ENCODE data around the gene EXOC6B. TPM values are rescaled to one million over a fixed set of nuclear protein-coding genes. Genes with fewer than 3 reads are reported as not detected.

The EXOC6B gene
- total RNA-seq, 1 experiment from 2014 or later, result 26.5 TPM

- DNase-seq (ENCODE audit: low read depth in 1 of 2, low spot score in 2 of 2), result peak in 1 of 2 experiments; percentile 20
- H3K4me3 ChIP-seq, result no peak overlapping the region
- H3K27me3 ChIP-seq (replicated peaks), result no peaks in the 10 kb centered on the region
- H3K4me1 ChIP-seq (replicated peaks), result peaks cover 13% of the 10 kb centered on the region
- H3K27ac ChIP-seq, result peak overlapping the region; percentile 32
- no peaks in the 10 kb centered on the region for H3K36me3 ChIP-seq
- no peaks in the 10 kb centered on the region for H3K9me3 ChIP-seq (replicated peaks)
Observed at GRCh38 chr2:72794572-72794971, 31.3 kb downstream of the EXOC6B start.

GRCh38 chr2:72793798-72794440 lies 31.9 kb downstream of the EXOC6B start:
- Histone ChIP-seq H3K4me3 (no peak overlapping the region), H3K9me3 (replicated peaks) (no peaks in the 10 kb centered on the region), H3K27ac (peak overlapping the region; percentile 32), H3K27me3 (replicated peaks) (no peaks in the 10 kb centered on the region), H3K4me1 (replicated peaks) (peaks cover 16% of the 10 kb centered on the region), H3K36me3 (no peaks in the 10 kb centered on the region)
- DNase-seq (ENCODE audit: low read depth in 1 of 2, low spot score in 2 of 2), result peak in 1 of 2 experiments; percentile 4

GRCh38 chr2:72789241-72789640 lies 36.6 kb downstream of the EXOC6B start:
- no peaks in the 10 kb centered on the region for H3K27me3 ChIP-seq (replicated peaks)
- no peak for DNase-seq (ENCODE audit: low read depth in 1 of 2, low spot score in 2 of 2)
- H3K9me3 ChIP-seq (replicated peaks), result no peaks in the 10 kb centered on the region
- no peak overlapping the region for H3K27ac ChIP-seq
- no peaks in the 10 kb centered on the region for H3K36me3 ChIP-seq
- peaks cover 8% of the 10 kb centered on the region for H3K4me1 ChIP-seq (replicated peaks)
- no peak overlapping the region for H3K4me3 ChIP-seq

- H3K27ac ChIP-seq, result no peak overlapping the region
- DNase-seq (ENCODE audit: low read depth in 1 of 2, low spot score in 2 of 2), result no peak
Observed at GRCh38 chr2:72788756-72789155, 37.1 kb downstream of the EXOC6B start.

GRCh38 chr2:72785517-72785916 lies 40.3 kb downstream of the EXOC6B start:
- H3K4me1 ChIP-seq (replicated peaks), result peaks cover 5% of the 10 kb centered on the region
- no peaks in the 10 kb centered on the region for H3K9me3 ChIP-seq (replicated peaks)
- no peak for DNase-seq (ENCODE audit: low read depth in 1 of 2, low spot score in 2 of 2)
- no peak overlapping the region for H3K4me3 ChIP-seq
- H3K36me3 ChIP-seq, result no peaks in the 10 kb centered on the region
- no peak overlapping the region for H3K27ac ChIP-seq
- H3K27me3 ChIP-seq (replicated peaks), result no peaks in the 10 kb centered on the region

More at GRCh38 chr2:72788756-72789155, 37.1 kb downstream of the EXOC6B start:
- Histone ChIP-seq H3K4me3 (no peak overlapping the region), H3K27me3 (replicated peaks) (no peaks in the 10 kb centered on the region), H3K36me3 (no peaks in the 10 kb centered on the region), H3K9me3 (replicated peaks) (no peaks in the 10 kb centered on the region), H3K4me1 (replicated peaks) (peaks cover 5% of the 10 kb centered on the region)

- no peak overlapping the region for H3K27ac ChIP-seq
- H3K9me3 ChIP-seq (replicated peaks), result no peaks in the 10 kb centered on the region
- H3K27me3 ChIP-seq (replicated peaks), result no peaks in the 10 kb centered on the region
- no peak overlapping the region for H3K4me3 ChIP-seq
- no peaks in the 10 kb centered on the region for H3K36me3 ChIP-seq
- DNase-seq (ENCODE audit: low read depth in 1 of 2, low spot score in 2 of 2), result no peak
- H3K4me1 ChIP-seq (replicated peaks), result peaks cover 11% of the 10 kb centered on the region; the same call in 1 of the 2 replicates
Observed at GRCh38 chr2:72782520-72782919, 43.3 kb downstream of the EXOC6B start.

GRCh38 chr2:72781480-72781879 lies 44.4 kb downstream of the EXOC6B start:
- H3K9me3 ChIP-seq (replicated peaks), result no peaks in the 10 kb centered on the region
- peaks cover 11% of the 10 kb centered on the region; the same call in 1 of the 2 replicates for H3K4me1 ChIP-seq (replicated peaks)
- no peak for DNase-seq (ENCODE audit: low read depth in 1 of 2, low spot score in 2 of 2)

GRCh38 chr2:72780477-72780876 lies 45.4 kb downstream of the EXOC6B start:
- DNase-seq (ENCODE audit: low read depth in 1 of 2, low spot score in 2 of 2), result no peak
- Histone ChIP-seq H3K36me3 (no peaks in the 10 kb centered on the region), H3K27me3 (replicated peaks) (no peaks in the 10 kb centered on the region), H3K9me3 (replicated peaks) (no peaks in the 10 kb centered on the region), H3K4me3 (no peak overlapping the region), H3K27ac (no peak overlapping the region), H3K4me1 (replicated peaks) (peaks cover 11% of the 10 kb centered on the region; the same call in 1 of the 2 replicates)

More at GRCh38 chr2:72781480-72781879, 44.4 kb downstream of the EXOC6B start:
- Histone ChIP-seq H3K27ac (no peak overlapping the region), H3K27me3 (replicated peaks) (no peaks in the 10 kb centered on the region), H3K4me3 (no peak overlapping the region), H3K36me3 (no peaks in the 10 kb centered on the region)

GRCh38 chr2:72779495-72779894 lies 46.3 kb downstream of the EXOC6B start:
- Histone ChIP-seq H3K4me3 (no peak overlapping the region), H3K27me3 (replicated peaks) (no peaks in the 10 kb centered on the region), H3K9me3 (replicated peaks) (no peaks in the 10 kb centered on the region), H3K27ac (no peak overlapping the region), H3K36me3 (no peaks in the 10 kb centered on the region), H3K4me1 (replicated peaks) (peaks cover 11% of the 10 kb centered on the region; the same call in 1 of the 2 replicates)
- DNase-seq (ENCODE audit: low read depth in 1 of 2, low spot score in 2 of 2), result no peak

GRCh38 chr2:72778410-72778809 lies 47.4 kb downstream of the EXOC6B start:
- H3K4me1 ChIP-seq (replicated peaks), result peaks cover 11% of the 10 kb centered on the region; the same call in 1 of the 2 replicates
- no peak overlapping the region for H3K4me3 ChIP-seq
- H3K36me3 ChIP-seq, result no peaks in the 10 kb centered on the region
- no peak for DNase-seq (ENCODE audit: low read depth in 1 of 2, low spot score in 2 of 2)
- no peaks in the 10 kb centered on the region for H3K9me3 ChIP-seq (replicated peaks)
- no peak overlapping the region for H3K27ac ChIP-seq
- H3K27me3 ChIP-seq (replicated peaks), result no peaks in the 10 kb centered on the region

GRCh38 chr2:72770879-72771461 lies 54.9 kb downstream of the EXOC6B start:
- Histone ChIP-seq H3K9me3 (replicated peaks) (no peaks in the 10 kb centered on the region), H3K27ac (no peak overlapping the region), H3K36me3 (no peaks in the 10 kb centered on the region), H3K4me1 (replicated peaks) (peaks cover 6% of the 10 kb centered on the region), H3K27me3 (replicated peaks) (no peaks in the 10 kb centered on the region), H3K4me3 (no peak overlapping the region)
- DNase-seq (ENCODE audit: low read depth in 1 of 2, low spot score in 2 of 2), result peak; percentile 62 to 67

GRCh38 chr2:72765997-72766609 lies 59.7 kb downstream of the EXOC6B start:
- H3K4me1 ChIP-seq (replicated peaks), result peaks cover 14% of the 10 kb centered on the region
- 0 out of 2 replicates have a peak, but pooled peaks cover 4% of the 10 kb centered on the region for H3K9me3 ChIP-seq (replicated peaks)
- H3K27me3 ChIP-seq (replicated peaks), result no peaks in the 10 kb centered on the region
- DNase-seq (ENCODE audit: low read depth in 1 of 2, low spot score in 2 of 2), result peak in 1 of 2 experiments; percentile 50
- H3K27ac ChIP-seq, result peak overlapping the region; percentile 84
- H3K36me3 ChIP-seq, result no peaks in the 10 kb centered on the region
- H3K4me3 ChIP-seq, result no peak overlapping the region

GRCh38 chr2:72762276-72762675 lies 63.6 kb downstream of the EXOC6B start:
- Histone ChIP-seq H3K4me3 (no peak overlapping the region), H3K27ac (no peak overlapping the region), H3K36me3 (no peaks in the 10 kb centered on the region), H3K27me3 (replicated peaks) (no peaks in the 10 kb centered on the region), H3K9me3 (replicated peaks) (0 out of 2 replicates have a peak, but pooled peaks cover 4% of the 10 kb centered on the region), H3K4me1 (replicated peaks) (peaks cover 25% of the 10 kb centered on the region)
- no peak for DNase-seq (ENCODE audit: low read depth in 1 of 2, low spot score in 2 of 2)

GRCh38 chr2:72759755-72760154 lies 66.1 kb downstream of the EXOC6B start:
- Histone ChIP-seq H3K9me3 (replicated peaks) (0 out of 2 replicates have a peak, but pooled peaks cover 4% of the 10 kb centered on the region), H3K4me1 (replicated peaks) (peaks cover 29% of the 10 kb centered on the region), H3K36me3 (no peaks in the 10 kb centered on the region), H3K27ac (no peak overlapping the region), H3K27me3 (replicated peaks) (no peaks in the 10 kb centered on the region), H3K4me3 (no peak overlapping the region)
- DNase-seq (ENCODE audit: low read depth in 1 of 2, low spot score in 2 of 2), result no peak

Data from SJSA1 (cell line).